Tibial nerve (tissue), 4 donors: ENCODE results near the gene LOXHD1.

ENCODE experiments used
- EP300 ChIP-seq, 2 donors: sonication (generic); formaldehyde crosslinking; IDR thresholded peaks; one replicate each; pipeline ENCODE4 v1.6.1; 2017; ENCODE audit warnings: antibody characterized with exemption in 2 of 2, mild to moderate bottlenecking in 1 of 2
- TF ChIP-seq, protein P1 (sequence below), 5 experiments: fragments of 200-600 bp in 3 of 5; fragments of 450-650 bp in 2 of 5; sonication (generic) in 3 of 5; IDR thresholded peaks; one replicate each; pipeline ENCODE4 v1.5.1; 2016 to 2019; ENCODE audit warnings: antibody characterized with exemption in 5 of 5, mild to moderate bottlenecking in 3 of 5, moderate library complexity in 2 of 5

DNA sequence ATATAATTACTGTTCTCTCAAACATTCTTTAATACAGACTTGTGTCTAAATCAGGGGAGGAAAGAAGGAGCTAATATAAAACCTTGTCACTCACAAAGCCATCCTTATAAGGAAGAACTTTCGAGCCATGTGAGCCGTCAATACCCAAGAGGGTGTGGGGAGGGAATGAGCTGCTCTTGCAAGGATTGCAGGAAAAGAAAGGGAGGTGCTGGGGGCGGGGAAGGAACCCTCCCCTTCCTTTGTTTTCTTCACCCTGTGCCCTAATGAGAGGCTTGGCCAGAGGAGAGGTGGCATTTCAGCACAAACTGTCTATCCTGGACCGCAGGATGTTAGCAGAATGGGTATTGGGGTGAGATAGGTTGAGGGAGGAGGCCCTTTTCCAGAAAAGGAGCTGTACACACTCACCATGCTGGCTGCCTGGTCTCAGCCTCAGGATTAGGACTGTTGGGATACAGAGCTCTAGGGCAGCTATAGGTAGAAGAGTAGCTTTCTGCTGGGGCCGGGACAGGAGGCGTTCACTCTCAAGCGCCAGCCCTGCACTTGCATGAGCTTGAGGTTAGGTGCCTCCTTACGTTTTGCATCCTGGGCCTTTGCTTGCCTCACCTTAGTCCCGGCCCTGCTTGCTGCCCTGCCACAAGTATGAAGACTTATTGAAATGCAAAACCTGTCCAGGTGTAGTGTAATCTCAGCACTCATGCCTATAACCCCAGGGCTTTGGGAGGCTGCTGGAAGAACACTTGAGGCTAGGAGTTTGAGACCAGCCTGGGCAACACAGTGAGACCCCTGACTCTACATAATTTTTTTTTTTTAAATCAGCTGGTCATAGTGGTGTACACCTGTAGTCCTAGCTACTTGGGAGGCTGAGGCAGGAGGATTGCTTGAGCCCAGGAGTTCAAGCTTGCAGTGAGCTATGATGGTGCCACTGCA, 190.5 kb downstream of the LOXHD1 start:
- TF ChIP-seq, protein P1, sequence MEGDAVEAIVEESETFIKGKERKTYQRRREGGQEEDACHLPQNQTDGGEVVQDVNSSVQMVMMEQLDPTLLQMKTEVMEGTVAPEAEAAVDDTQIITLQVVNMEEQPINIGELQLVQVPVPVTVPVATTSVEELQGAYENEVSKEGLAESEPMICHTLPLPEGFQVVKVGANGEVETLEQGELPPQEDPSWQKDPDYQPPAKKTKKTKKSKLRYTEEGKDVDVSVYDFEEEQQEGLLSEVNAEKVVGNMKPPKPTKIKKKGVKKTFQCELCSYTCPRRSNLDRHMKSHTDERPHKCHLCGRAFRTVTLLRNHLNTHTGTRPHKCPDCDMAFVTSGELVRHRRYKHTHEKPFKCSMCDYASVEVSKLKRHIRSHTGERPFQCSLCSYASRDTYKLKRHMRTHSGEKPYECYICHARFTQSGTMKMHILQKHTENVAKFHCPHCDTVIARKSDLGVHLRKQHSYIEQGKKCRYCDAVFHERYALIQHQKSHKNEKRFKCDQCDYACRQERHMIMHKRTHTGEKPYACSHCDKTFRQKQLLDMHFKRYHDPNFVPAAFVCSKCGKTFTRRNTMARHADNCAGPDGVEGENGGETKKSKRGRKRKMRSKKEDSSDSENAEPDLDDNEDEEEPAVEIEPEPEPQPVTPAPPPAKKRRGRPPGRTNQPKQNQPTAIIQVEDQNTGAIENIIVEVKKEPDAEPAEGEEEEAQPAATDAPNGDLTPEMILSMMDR (IDR thresholded peaks at IDR 0.05), result no peak
- no peak for TF ChIP-seq EP300 (IDR thresholded peaks at IDR 0.05)
